Renal pelvis (tissue), 4 donors: ENCODE measurements around the gene HK1. TPM values are rescaled to one million over a fixed set of nuclear protein-coding genes. Genes with fewer than 3 reads are reported as not detected.
"Not testable (repeated sequence)": the region's sequence is repeated elsewhere in the genome, so short reads cannot be mapped to it uniquely, and the experiment has no call there.

Experiments
- DNase-seq: peaks from one replicate; pipeline ENCODE4 v3.0.0-alpha.2; 2013
- polyA plus RNA-seq, 3 donors: library from polyadenylated mRNA; unstranded; fragments of 120-200 nt; gene quantifications; one replicate each; pipeline ENCODE4 v1.2.1, GENCODE V29; 2013; ENCODE audit not compliant: insufficient read length in 3 of 3

Gene HK1
- polyA plus RNA-seq, 3 donors = 48.5 to 56.6 (median 51.2) TPM

DNA sequence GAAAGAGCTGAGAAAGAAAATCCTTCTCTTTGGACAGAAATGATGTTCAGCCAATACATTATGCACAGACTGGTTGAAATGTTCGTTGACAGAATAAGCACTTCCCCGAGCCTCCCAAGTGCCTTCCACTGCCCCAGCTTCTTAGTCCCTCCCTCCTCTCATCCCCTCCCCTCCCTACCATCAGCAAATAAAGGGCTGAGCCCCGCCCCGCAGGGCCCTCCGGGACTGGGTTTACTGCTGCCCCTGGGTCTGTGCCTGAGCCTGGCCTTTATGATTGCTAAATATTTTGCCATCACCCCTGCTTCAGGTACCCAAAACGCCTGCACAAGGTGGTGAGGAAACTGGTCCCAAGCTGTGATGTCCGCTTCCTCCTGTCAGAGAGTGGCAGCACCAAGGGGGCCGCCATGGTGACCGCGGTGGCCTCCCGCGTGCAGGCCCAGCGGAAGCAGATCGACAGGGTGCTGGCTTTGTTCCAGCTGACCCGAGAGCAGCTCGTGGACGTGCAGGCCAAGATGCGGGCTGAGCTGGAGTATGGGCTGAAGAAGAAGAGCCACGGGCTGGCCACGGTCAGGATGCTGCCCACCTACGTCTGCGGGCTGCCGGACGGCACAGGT, 30.1 kb upstream of the HK1 start:
- no peak for DNase-seq

DNA sequence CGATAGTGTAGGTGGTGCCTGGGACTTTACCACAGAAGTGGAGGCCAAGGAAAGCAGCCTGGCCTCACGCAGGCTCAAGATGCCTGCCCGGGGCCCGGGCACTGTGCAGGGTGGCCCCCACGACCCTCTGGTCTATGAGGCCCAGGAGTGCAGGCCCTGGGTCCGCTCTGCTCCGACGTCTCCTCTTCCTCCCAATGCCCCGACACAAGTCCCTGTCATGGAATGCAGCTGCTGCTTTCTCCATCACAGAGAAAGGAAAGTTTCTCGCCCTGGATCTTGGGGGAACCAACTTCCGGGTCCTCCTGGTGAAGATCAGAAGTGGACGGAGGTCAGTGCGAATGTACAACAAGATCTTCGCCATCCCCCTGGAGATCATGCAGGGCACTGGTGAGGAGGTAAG, 28.3 kb upstream of the HK1 start:
- DNase-seq = no peak

DNA sequence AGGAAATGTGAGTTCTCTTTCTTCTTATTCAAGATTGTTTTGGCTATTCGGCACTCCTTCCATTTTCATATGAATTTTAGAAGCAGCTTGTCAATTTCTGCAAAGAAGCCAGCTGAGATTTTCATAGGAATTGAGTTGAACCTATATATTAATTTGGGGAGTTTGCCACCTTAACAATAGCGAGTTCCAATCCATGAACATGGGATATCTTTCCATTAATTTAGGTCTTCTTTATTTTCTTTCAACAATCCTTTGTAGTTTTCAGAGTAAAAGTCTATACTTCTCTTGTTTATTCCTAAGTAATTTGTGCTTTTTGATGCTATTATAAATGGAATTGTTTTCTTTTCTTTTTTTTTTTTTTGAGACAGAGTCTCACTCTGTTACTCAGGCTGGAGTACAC, 26.9 kb upstream of the HK1 start:
- not testable (repeated sequence) for DNase-seq

GRCh38 chr10:69253171-69253570, 25.1 kb upstream of the HK1 start:
- no peak for DNase-seq

DNA sequence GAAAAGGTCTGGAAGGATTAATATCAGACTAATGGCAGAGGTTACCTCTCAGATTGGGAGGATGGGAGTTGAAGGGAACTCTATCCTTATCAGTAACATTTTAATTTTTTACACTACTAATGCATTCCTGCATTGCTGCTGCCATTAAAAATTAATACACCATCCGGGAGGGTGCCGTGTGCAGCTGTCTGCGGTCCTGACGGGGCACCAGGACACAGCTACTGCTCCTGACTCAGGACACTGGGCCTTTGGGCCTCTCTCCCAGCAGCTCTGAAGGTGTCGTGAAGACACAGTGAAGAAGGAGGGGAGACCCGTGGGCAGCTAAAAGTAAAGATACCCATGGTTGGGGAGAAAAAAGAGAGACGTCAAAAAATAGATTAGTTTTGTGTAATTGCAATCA, 23.4 kb upstream of the HK1 start:
- no peak for DNase-seq

GRCh38 chr10:69259547-69260243, 18.6 kb upstream of the HK1 start:
- no peak for DNase-seq

- no peak for DNase-seq
Observed at GRCh38 chr10:69261184-69261583, 17.1 kb upstream of the HK1 start.

GRCh38 chr10:69262292-69262751, 16.0 kb upstream of the HK1 start:
- peak; percentile 30 for DNase-seq

GRCh38 chr10:69265521-69265920, 12.8 kb upstream of the HK1 start:
- DNase-seq = no peak

DNA sequence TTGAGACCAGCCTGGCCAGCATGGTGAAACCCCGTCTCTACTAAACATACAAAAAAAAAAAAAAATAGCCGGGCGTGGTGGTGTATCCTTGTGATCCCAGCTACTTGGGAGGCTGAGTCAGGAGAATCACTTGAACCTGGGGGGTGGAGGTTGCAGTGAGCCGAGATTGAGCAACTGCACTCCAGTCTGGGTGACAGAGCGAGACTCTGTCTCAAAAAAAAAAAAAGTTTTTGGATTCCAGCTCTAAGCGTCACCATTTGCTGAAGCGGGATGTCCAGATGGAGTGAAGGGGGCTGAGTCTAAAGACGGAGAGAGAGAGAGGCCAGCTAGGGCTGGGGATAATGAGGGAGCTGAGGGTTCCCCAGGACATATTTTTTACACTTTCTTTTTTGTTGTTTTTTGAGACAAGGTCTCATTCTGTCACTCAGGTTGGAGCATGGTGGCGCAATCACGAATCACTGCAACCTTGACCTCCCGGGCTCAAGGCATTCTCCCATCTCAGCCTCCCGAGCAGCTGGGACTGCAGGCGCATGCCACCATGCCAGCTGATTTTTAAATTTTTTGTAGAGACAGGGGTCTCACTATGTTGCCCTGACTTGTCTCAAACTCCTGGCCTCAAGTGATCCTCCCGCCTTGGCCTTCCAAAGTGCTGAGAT, 9.4 kb upstream of the HK1 start:
- DNase-seq = no peak

DNA sequence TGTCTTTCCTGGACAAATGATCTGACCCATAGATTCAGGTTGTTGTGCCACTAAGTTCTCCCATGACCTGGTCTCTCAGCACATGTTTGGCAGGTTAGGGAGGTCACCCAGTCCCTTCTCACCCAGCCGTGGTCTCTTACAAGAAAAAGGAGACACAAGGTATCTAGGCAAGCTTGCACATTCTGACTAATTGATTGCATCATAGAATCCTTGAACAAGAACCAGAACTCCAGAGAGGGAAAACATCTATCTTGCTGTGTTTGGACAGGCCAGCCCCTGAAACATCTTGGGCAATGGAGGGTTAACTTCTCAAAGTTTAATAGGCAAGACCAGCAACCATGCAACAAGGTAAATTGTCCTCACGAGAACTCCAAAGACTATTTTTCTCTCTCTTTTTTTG, 8.5 kb upstream of the HK1 start:
- no peak for DNase-seq

DNA sequence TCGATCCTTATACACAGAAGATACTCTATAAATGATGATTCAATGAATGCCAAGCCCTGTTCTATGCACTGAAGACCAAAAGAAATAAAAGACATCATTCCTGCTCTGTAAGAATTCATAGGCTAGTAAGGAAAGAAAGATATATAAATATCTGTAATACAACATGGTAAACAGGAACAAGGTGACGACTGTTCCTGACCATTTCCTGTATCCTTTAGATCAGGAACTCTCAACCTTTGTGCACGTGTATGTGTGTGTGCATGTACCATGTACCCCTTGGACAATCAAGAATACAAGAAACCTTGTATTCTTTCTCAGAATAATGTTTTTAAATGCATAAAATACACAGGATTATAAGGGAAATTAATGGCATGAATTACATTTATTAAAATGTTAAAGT, 7.3 kb upstream of the HK1 start:
- no peak for DNase-seq

GRCh38 chr10:69272624-69273023, 5.7 kb upstream of the HK1 start:
- DNase-seq = no peak

DNA sequence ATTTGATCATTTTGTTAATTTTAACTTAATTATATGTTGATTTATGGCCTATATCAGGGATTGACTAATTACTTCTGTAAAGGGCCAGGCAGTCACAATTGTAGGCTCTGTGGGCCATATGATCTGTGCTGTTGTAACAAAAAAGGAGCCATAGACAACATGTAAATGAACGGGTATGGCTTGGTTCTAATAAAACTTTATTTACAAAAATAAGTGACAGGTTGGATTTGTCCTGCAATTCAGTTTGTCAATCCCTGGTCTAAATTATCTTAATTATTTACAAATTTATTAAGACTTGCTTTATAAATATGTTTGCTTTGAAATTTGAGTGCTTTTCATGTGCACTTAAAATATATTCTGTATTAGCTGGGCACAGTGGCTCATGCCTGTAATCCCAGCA, 2.9 kb upstream of the HK1 start:
- DNase-seq = no peak

GRCh38 chr10:69276503-69276902, 1.8 kb upstream of the HK1 start:
- no peak for DNase-seq

DNA sequence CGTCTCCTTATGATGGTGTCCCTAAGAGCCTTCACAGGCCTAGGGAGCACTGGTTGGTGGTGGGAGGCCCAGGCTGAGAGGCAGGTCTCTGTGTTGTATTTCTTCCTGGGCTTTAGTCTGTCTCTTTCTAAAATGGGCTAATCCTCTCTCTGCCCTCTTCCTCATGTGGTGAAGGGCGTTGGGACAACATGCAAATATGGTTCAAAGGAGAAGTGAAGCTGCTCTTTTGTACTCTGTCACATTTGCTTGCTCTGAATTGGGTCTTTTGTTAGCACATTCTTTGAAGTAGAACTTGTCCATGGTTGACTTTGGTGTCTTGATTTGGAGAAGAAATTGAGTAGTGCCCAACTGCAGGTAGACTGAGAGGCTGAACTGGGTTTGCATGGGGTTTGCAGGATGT, 814 bp downstream of the HK1 start:
- no peak for DNase-seq

GRCh38 chr10:69281507-69282413, 3.5 kb downstream of the HK1 start:
- no peak for DNase-seq

GRCh38 chr10:69284402-69284801, 6.1 kb downstream of the HK1 start:
- DNase-seq = not testable (repeated sequence)

GRCh38 chr10:69285699-69286098, 7.4 kb downstream of the HK1 start:
- DNase-seq = no peak

- DNase-seq = no peak
Observed at GRCh38 chr10:69287181-69287580, 8.9 kb downstream of the HK1 start.

DNA sequence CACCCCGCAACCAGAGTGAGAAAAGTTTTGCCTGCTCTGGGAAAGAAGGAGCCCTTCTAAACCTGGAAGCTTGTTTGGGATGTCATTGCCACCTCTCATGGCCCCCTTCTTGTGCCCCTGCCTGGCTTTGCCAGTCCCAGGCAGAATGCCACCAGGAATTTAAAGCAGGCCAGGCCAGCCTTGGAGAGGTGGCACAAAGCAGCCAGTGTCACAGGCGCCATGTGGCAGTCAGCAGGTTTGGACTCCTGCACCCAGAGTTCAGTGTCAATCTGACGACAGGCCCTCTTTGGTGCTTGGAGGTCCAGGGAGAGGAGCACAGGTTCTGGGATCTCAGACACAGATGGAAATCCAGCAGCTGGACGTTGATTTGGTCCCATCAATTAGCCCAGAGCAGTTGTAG, 12.7 kb downstream of the HK1 start:
- no peak for DNase-seq

DNA sequence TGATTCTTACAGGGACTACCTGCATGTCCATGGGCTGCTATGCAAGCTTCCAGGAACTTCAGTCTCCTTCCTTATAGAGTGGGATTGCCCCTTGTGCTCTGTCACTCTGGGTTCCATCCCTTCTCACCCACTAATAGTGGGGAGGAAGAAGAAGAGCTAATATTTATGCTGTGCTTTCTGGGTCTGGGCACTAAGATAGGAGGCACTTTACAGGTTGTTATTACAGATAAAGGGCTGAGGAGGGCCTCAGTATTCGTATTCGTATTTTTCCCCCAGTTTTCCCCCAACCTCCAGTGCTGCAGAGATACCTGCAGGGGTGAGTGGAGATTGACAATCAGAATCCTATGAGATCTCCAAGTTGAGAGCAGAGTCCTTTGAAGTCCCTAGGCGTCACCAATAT, 14.2 kb downstream of the HK1 start:
- no peak for DNase-seq
